ENCODE measurements around the gene SLC2A1.

SLC2A1 gene

DNA sequence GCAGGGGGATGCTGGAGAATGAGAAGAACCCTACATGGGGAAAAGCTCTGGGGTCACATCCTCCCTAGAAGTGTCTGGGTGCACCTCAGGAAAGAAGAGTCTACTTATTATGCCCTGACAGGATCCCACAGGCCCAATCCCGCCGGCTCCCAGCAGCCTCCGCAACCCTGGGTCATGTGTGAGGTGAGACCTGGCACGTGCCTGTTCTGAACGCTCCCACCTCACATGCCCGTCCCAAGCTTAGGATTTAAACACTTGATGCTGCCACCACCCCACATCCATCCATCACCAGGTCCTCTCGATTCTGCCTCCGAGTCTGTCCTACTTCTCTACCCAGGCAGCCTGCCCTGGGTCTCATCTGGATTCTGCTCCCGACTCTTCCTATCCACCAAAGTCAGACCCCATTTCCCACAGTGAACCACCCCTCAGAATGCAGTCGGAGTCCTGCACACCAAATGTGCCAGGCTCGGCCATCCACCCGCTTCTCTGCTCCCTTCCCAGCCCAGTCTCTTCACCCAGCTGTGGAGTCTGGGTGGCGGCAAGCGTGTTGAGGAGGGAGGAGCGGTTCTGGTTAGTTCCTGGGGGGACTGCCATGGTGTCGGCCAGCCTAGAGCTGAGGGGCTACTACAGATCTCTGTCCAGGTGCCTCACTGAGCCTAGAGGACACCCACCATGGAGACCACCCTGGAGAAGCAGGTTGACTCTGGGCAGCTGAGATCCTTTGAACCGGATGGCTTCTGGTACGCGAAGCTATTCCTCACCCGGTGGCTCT lies 23.9 kb downstream of the SLC2A1 start:
- H3K4me1 ChIP-seq (ENCODE audit: control insufficient read depth, insufficient read depth, low read length): no peaks in the 10 kb centered on the region
- POLR2A ChIA-PET: interaction anchor here (0.8 kb wide), 1 partner anchor 14 kb away, joined by 3 read pairs; no protein-coding TSS in a partner anchor
- no peaks in the 10 kb centered on the region for H3K9me3 ChIP-seq (ENCODE audit: control insufficient read depth, insufficient read depth, low read depth, low read length)
- no peak overlapping the region for H3K27ac ChIP-seq (ENCODE audit: extremely low read depth, low read depth, low read length)
- no peak overlapping the region for H3K4me3 ChIP-seq (ENCODE audit: low read depth, low read length)
- CTCF ChIA-PET: interaction anchor here (0.6 to 1.2 kb wide), 2 partner anchors 139 to 1603 kb away, joined by 5 to 6 read pairs; no protein-coding TSS in a partner anchor
- TF ChIP-seq ZXDB (tag by site-specific recombination; IDR thresholded peaks at IDR 0.05): no peak
- TF ChIP-seq SP7 (tag by site-specific recombination; IDR thresholded peaks at IDR 0.05): no peak
- TF ChIP-seq ZNF629 (tag by site-specific recombination; IDR thresholded peaks at IDR 0.05): no peak
- TF ChIP-seq ZBTB20 (tag by site-specific recombination; IDR thresholded peaks at IDR 0.05): no peak
- TF ChIP-seq, protein P1, sequence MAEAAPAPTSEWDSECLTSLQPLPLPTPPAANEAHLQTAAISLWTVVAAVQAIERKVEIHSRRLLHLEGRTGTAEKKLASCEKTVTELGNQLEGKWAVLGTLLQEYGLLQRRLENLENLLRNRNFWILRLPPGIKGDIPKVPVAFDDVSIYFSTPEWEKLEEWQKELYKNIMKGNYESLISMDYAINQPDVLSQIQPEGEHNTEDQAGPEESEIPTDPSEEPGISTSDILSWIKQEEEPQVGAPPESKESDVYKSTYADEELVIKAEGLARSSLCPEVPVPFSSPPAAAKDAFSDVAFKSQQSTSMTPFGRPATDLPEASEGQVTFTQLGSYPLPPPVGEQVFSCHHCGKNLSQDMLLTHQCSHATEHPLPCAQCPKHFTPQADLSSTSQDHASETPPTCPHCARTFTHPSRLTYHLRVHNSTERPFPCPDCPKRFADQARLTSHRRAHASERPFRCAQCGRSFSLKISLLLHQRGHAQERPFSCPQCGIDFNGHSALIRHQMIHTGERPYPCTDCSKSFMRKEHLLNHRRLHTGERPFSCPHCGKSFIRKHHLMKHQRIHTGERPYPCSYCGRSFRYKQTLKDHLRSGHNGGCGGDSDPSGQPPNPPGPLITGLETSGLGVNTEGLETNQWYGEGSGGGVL (tag by site-specific recombination; IDR thresholded peaks at IDR 0.05): no peak
- TF ChIP-seq ZNF248 (tag by site-specific recombination; IDR thresholded peaks at IDR 0.05): no peak
- H3K36me3 ChIP-seq (ENCODE audit: control insufficient read depth in 2 of 2, insufficient read depth in 1 of 2, low read length in 2 of 2): peaks cover 4 to 81% of the 10 kb centered on the region in 2 experiments; a peak in 2 of 3 replicates

DNA sequence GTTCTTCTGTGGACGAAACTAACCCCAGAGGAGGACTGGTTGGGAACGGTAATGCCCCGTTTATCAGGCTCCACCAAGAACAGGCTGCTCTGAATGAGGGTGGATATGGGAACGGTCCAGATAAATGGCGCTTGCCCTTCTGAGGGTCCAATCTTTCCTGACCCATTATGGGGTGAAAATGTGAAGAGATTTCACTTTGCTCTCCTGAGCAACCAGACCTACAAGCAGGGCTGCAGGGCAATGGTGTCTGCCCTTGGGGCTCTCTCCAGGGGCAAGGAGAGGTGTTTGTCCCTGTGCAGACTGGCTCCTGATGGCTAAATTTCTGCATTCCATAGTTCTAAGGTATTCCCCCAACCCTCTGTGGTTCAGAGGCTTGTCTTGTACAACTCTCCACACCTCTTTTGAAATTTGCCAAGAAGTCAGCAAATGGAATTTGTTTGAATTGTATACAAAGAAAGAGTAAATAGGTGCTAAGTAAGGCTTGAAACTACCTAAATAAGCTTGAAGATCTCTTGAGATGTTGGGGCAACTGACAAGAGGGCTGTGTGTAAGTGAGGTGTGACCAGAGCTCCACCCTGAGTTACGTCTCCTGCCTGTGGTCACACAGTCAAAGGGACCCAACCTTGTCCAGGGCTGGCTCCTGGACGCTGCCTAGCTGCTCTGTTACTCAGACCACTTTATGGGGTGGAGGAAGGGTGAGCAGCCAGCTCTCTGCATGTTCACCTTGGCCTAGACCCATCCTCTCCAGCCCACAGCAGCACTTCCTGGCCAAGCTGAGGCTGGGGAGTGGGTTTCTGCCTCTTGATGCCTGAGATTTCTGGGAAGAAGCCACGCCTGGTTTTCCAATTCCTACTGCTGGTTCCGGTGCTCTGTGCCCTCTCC lies 24.8 kb downstream of the SLC2A1 start:
- POLR2A ChIA-PET: interaction anchor here (0.8 kb wide), 1 partner anchor 15 kb away, joined by 3 read pairs; no protein-coding TSS in a partner anchor
- Histone ChIP-seq H3K27ac (ENCODE audit: extremely low read depth, low read depth, low read length) (no peak overlapping the region), H3K36me3 (ENCODE audit: control insufficient read depth in 2 of 2, insufficient read depth in 1 of 2, low read length in 2 of 2) (peaks cover 0 to 82% of the 10 kb centered on the region in 2 experiments; a peak in 1 of 3 replicates), H3K4me3 (ENCODE audit: low read depth, low read length) (no peak overlapping the region), H3K9me3 (ENCODE audit: control insufficient read depth, insufficient read depth, low read depth, low read length) (no peaks in the 10 kb centered on the region), H3K4me1 (ENCODE audit: control insufficient read depth, insufficient read depth, low read length) (no peaks in the 10 kb centered on the region)
- CTCF ChIA-PET: interaction anchor here (0.5 to 1.2 kb wide), 2 partner anchors 140 to 155 kb away, joined by 3 to 6 read pairs; no protein-coding TSS in a partner anchor
- TF ChIP-seq ZNF354C (tag by site-specific recombination; IDR thresholded peaks at IDR 0.05; ENCODE audit: borderline replicate concordance, low read depth) (no peak), ZFP37 (tag by site-specific recombination; IDR thresholded peaks at IDR 0.05) (no peak), ZIC2 (tag by site-specific recombination; IDR thresholded peaks at IDR 0.05) (no peak), ZNF324 (tag by site-specific recombination; IDR thresholded peaks at IDR 0.05) (no peak), ZNF19 (tag by site-specific recombination; IDR thresholded peaks at IDR 0.05; ENCODE audit: low read depth) (no peak), ZNF155 (tag by site-specific recombination; IDR thresholded peaks at IDR 0.05) (no peak), ZNF510 (tag by site-specific recombination; IDR thresholded peaks at IDR 0.05; ENCODE audit: insufficient replicate concordance) (no peak), ZNF175 (tag by site-specific recombination; IDR thresholded peaks at IDR 0.05) (no peak), SP3 (tag by site-specific recombination; IDR thresholded peaks at IDR 0.05) (no peak), SCRT2 (tag by site-specific recombination; IDR thresholded peaks at IDR 0.05) (no peak), ZSCAN23 (tag by site-specific recombination; IDR thresholded peaks at IDR 0.05) (no peak)
- TF ChIP-seq, protein P2, sequence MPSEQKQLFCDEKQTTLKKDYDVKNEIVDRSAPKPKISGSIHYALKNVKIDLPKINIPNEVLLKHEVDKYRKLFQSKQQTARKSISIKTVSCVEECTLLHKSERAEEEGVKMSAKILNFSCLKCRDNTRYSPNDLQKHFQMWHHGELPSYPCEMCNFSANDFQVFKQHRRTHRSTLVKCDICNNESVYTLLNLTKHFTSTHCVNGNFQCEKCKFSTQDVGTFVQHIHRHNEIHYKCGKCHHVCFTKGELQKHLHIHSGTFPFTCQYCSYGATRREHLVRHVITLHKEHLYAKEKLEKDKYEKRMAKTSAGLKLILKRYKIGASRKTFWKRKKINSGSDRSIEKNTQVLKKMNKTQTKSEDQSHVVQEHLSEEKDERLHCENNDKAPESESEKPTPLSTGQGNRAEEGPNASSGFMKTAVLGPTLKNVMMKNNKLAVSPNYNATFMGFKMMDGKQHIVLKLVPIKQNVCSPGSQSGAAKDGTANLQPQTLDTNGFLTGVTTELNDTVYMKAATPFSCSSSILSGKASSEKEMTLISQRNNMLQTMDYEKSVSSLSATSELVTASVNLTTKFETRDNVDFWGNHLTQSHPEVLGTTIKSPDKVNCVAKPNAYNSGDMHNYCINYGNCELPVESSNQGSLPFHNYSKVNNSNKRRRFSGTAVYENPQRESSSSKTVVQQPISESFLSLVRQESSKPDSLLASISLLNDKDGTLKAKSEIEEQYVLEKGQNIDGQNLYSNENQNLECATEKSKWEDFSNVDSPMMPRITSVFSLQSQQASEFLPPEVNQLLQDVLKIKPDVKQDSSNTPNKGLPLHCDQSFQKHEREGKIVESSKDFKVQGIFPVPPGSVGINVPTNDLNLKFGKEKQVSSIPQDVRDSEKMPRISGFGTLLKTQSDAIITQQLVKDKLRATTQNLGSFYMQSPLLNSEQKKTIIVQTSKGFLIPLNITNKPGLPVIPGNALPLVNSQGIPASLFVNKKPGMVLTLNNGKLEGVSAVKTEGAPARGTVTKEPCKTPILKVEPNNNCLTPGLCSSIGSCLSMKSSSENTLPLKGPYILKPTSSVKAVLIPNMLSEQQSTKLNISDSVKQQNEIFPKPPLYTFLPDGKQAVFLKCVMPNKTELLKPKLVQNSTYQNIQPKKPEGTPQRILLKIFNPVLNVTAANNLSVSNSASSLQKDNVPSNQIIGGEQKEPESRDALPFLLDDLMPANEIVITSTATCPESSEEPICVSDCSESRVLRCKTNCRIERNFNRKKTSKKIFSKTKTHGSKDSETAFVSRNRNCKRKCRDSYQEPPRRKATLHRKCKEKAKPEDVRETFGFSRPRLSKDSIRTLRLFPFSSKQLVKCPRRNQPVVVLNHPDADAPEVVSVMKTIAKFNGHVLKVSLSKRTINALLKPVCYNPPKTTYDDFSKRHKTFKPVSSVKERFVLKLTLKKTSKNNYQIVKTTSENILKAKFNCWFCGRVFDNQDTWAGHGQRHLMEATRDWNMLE (tag by site-specific recombination; conservative IDR thresholded peaks at IDR 0.05; ENCODE audit: low read depth): no peak
- TF ChIP-seq, protein P3, sequence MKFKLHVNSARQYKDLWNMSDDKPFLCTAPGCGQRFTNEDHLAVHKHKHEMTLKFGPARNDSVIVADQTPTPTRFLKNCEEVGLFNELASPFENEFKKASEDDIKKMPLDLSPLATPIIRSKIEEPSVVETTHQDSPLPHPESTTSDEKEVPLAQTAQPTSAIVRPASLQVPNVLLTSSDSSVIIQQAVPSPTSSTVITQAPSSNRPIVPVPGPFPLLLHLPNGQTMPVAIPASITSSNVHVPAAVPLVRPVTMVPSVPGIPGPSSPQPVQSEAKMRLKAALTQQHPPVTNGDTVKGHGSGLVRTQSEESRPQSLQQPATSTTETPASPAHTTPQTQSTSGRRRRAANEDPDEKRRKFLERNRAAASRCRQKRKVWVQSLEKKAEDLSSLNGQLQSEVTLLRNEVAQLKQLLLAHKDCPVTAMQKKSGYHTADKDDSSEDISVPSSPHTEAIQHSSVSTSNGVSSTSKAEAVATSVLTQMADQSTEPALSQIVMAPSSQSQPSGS (tag by site-specific recombination; IDR thresholded peaks at IDR 0.05; ENCODE audit: low read depth): no peak
- TF ChIP-seq, protein P4, sequence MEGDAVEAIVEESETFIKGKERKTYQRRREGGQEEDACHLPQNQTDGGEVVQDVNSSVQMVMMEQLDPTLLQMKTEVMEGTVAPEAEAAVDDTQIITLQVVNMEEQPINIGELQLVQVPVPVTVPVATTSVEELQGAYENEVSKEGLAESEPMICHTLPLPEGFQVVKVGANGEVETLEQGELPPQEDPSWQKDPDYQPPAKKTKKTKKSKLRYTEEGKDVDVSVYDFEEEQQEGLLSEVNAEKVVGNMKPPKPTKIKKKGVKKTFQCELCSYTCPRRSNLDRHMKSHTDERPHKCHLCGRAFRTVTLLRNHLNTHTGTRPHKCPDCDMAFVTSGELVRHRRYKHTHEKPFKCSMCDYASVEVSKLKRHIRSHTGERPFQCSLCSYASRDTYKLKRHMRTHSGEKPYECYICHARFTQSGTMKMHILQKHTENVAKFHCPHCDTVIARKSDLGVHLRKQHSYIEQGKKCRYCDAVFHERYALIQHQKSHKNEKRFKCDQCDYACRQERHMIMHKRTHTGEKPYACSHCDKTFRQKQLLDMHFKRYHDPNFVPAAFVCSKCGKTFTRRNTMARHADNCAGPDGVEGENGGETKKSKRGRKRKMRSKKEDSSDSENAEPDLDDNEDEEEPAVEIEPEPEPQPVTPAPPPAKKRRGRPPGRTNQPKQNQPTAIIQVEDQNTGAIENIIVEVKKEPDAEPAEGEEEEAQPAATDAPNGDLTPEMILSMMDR (tag by site-specific recombination; IDR thresholded peaks at IDR 0.05): no peak
